Kidney (tissue), 14 donors: ENCODE results near the gene MLST8. TPM values are rescaled to one million over a fixed set of nuclear protein-coding genes. Genes with fewer than 3 reads are reported as not detected.
"Not testable (repeated sequence)": the region's sequence is repeated elsewhere in the genome, so short reads cannot be mapped to it uniquely, and the experiment has no call there.

Experiments used
- DNase-seq, 5 donors: peaks; one replicate each; pipeline ENCODE4 v3.0.0-alpha.2; 2013 to 2020
- FAIRE-seq: peaks from 2 replicates; lab custom pipeline; 2012; peaks lifted over from hg19 to GRCh38; lab: Jason Lieb, UNC
- H3K27ac ChIP-seq, 2 donors: one replicate each; pipeline ENCODE4 v1.7.0; 2013; ENCODE audit warnings: low read depth in 2 of 2, low read length in 2 of 2, inconsistent platforms in 1 of 2
- H3K27me3 ChIP-seq: one replicate; pipeline ENCODE4 v1.7.1; 2013; ENCODE audit warnings: low read length, inconsistent platforms; ENCODE audit not compliant: control insufficient read depth, insufficient read depth
- H3K36me3 ChIP-seq, 3 donors: one replicate each; pipeline versions ENCODE4 v1.7.0 to v1.7.1; 2013; ENCODE audit warnings: low read length in 3 of 3, control low read depth in 1 of 3, inconsistent platforms in 1 of 3; ENCODE audit not compliant: insufficient read depth in 3 of 3, control insufficient read depth in 2 of 3
- H3K4me1 ChIP-seq, 3 donors: one replicate each; pipeline versions ENCODE4 v1.7.0 to v1.7.1; 2013; ENCODE audit warnings: low read length in 3 of 3, inconsistent platforms in 1 of 3, low read depth in 1 of 3; ENCODE audit not compliant: control insufficient read depth in 2 of 3, insufficient read depth in 2 of 3
- H3K4me3 ChIP-seq, 3 donors: one replicate each; pipeline versions ENCODE4 v1.7.0 to v1.8.1; 2013; ENCODE audit warnings: low read length in 3 of 3, control low read depth in 1 of 3, inconsistent platforms in 1 of 3
- H3K9ac ChIP-seq, 3 donors: one replicate each; pipeline versions ENCODE4 v1.7.0 to v1.7.1; 2013; ENCODE audit warnings: low read length in 3 of 3, control low read depth in 1 of 3, inconsistent platforms in 1 of 3
- H3K9me3 ChIP-seq, 3 donors: one replicate each; pipeline versions ENCODE4 v1.7.0 to v1.7.1; 2013; ENCODE audit warnings: low read length in 3 of 3, control low read depth in 1 of 3, inconsistent platforms in 1 of 3; ENCODE audit not compliant: control insufficient read depth in 2 of 3, insufficient read depth in 1 of 3
- intact Hi-C: fragments of 100-400 bp; cut with DNase I; formaldehyde crosslinking; loops from one replicate; pipeline ENCODE4 v1.11.1; 2022
- polyA plus RNA-seq: library from polyadenylated mRNA; stranded (reverse); fragments of 350-450 nt; fragmentation: Illumina TruSeq; extraction: RNeasy Lipid Tissue Mini Kit (QIAGEN cat#74804); gene quantifications from one replicate; pipeline ENCODE4 v1.2.3, GENCODE V29; 2014; ENCODE audit warnings: low read depth, low replicate concordance; ENCODE audit not compliant: insufficient read depth
- total RNA-seq: library from RNA; stranded (reverse); fragmentation: NEBNext Ultra II Directional; extraction: Animal tissue kit (Norgen Biotek cat#: 25700); gene quantifications from one replicate; pipeline ENCODE4 v1.2.1, GENCODE V29; 2021
- TF ChIP-seq, protein P1 (sequence below): IDR thresholded peaks from 3 replicates; pipeline ENCODE4 v1.5.1; 2012; ENCODE audit warnings: mild to moderate bottlenecking, moderate library complexity, borderline replicate concordance; ENCODE audit not compliant: insufficient read depth; ENCODE audit errors: extremely low read depth
- donor health status: control.
- donor health status: control.
- donor health status: control.
- donor health status: control.
- donor health status: control.
- donor health status: DM: yes; HTN: yes; CAD: no.
- donor health status: Normal renal cell carcinoma (clear cell type).

Gene MLST8
- total and polyA plus RNA-seq, 2 donors from 2014 or later = 34.0 to 63.3 TPM

- Histone ChIP-seq H3K27me3 (no peaks in the 10 kb centered on the region), H3K9ac (no peak overlapping the region), H3K9me3 (no peaks in the 10 kb centered on the region), H3K4me3 (no peak overlapping the region), H3K4me1 (peaks cover 0 to 3% (median 0%) of the 10 kb centered on the region in 3 donors), H3K27ac (no peak overlapping the region), H3K36me3 (no peaks in the 10 kb centered on the region)
- DNase-seq (no peak), FAIRE-seq (no peak)
- TF ChIP-seq, protein P1, sequence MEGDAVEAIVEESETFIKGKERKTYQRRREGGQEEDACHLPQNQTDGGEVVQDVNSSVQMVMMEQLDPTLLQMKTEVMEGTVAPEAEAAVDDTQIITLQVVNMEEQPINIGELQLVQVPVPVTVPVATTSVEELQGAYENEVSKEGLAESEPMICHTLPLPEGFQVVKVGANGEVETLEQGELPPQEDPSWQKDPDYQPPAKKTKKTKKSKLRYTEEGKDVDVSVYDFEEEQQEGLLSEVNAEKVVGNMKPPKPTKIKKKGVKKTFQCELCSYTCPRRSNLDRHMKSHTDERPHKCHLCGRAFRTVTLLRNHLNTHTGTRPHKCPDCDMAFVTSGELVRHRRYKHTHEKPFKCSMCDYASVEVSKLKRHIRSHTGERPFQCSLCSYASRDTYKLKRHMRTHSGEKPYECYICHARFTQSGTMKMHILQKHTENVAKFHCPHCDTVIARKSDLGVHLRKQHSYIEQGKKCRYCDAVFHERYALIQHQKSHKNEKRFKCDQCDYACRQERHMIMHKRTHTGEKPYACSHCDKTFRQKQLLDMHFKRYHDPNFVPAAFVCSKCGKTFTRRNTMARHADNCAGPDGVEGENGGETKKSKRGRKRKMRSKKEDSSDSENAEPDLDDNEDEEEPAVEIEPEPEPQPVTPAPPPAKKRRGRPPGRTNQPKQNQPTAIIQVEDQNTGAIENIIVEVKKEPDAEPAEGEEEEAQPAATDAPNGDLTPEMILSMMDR = no peak
- intact Hi-C loops = no loop called here
Observed at GRCh38 chr16:2198283-2198682, 7.0 kb upstream of the MLST8 start.

GRCh38 chr16:2199095-2199494, 6.2 kb upstream of the MLST8 start:
- no peak for FAIRE-seq
- DNase-seq = no peak
- Histone ChIP-seq H3K27ac (no peak overlapping the region), H3K4me1 (peaks cover 0 to 3% (median 0%) of the 10 kb centered on the region in 3 donors), H3K9ac (no peak overlapping the region), H3K27me3 (no peaks in the 10 kb centered on the region), H3K36me3 (no peaks in the 10 kb centered on the region), H3K4me3 (no peak overlapping the region), H3K9me3 (no peaks in the 10 kb centered on the region)
- TF ChIP-seq, protein P1 = no peak
- intact Hi-C loops = no loop called here

- TF ChIP-seq, protein P1 = no peak
- no peaks in the 10 kb centered on the region for H3K27me3 ChIP-seq
- intact Hi-C loops = no loop called here
- FAIRE-seq (no peak), DNase-seq (no peak)
- no peak overlapping the region for H3K9ac ChIP-seq
- no peaks in the 10 kb centered on the region for H3K9me3 ChIP-seq
- no peak overlapping the region for H3K27ac ChIP-seq
- H3K4me3 ChIP-seq = no peak overlapping the region
- H3K36me3 ChIP-seq = no peaks in the 10 kb centered on the region
- H3K4me1 ChIP-seq = peaks cover 0 to 4% (median 2%) of the 10 kb centered on the region in 3 donors
Observed at GRCh38 chr16:2199621-2200139, 5.6 kb upstream of the MLST8 start.

- intact Hi-C loops = no loop called here
- DNase-seq (no peak), FAIRE-seq (no peak)
- H3K9me3 ChIP-seq = no peaks in the 10 kb centered on the region
- no peak overlapping the region for H3K9ac ChIP-seq
- H3K27me3 ChIP-seq = no peaks in the 10 kb centered on the region
- H3K36me3 ChIP-seq = no peaks in the 10 kb centered on the region
- no peak overlapping the region for H3K4me3 ChIP-seq
- peaks cover 0 to 5% (median 3%) of the 10 kb centered on the region in 3 donors for H3K4me1 ChIP-seq
- H3K27ac ChIP-seq = no peak overlapping the region
- TF ChIP-seq, protein P1 = no peak
Observed at GRCh38 chr16:2200313-2200712, 4.9 kb upstream of the MLST8 start.

DNA sequence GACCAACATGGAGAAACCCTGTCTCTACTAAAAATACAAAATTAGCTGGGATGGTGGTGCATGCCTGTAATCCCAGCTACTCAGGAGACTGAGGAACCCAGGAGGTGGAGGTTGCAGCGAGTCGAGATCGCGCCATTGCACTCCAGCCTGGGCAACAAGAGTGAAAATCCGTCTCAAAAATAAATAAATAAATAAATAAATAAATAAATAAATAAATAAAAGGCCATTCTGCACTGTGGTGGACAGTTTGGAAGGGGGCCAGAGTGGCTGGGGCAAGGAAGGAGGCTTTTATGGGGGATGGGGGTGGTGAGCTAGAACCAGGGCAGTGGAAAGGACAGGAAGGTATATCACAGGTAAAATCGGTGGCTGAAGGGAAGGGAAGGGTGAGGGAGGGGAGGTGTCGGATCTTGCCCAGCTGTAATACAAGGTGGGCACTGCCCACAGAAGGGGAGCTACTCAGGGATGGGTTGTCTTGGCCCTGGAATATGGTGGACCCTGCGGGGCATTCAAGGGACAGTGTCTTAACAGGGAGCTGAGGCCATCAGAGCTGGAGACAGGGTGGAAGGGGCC, 2.0 kb upstream of the MLST8 start:
- intact Hi-C loops = not testable (repeated sequence)

More for the DNA sequence above, 2.0 kb upstream of the MLST8 start:
- not testable (repeated sequence) for H3K4me3 ChIP-seq, H3K27me3 ChIP-seq, H3K9me3 ChIP-seq, FAIRE-seq, DNase-seq, H3K9ac ChIP-seq, H3K36me3 ChIP-seq, H3K27ac ChIP-seq
- peaks cover 0 to 15% (median 10%) of the 10 kb centered on the region in 3 donors for H3K4me1 ChIP-seq
